H1 (cell line): ENCODE data around the gene KDF1. TPM values are rescaled to one million over a fixed set of nuclear protein-coding genes. Genes with fewer than 3 reads are reported as not detected.

Experiments used
- CHD1 ChIP-seq: IDR thresholded peaks from 2 replicates; pipeline ENCODE4 v1.6.1; 2012; ENCODE audit warnings: low read depth, low read length, improper control_type of control experiment
- EGR1 ChIP-seq: IDR thresholded peaks from 2 replicates; pipeline ENCODE4 v1.6.1; 2011; ENCODE audit warnings: low read depth, low read length, borderline replicate concordance
- EP300 ChIP-seq, 2 experiments: IDR thresholded peaks; 1 replicate in 1 of 2; 2 replicates in 1 of 2; pipeline ENCODE4 v1.6.1; 2011 to 2012; ENCODE audit warnings: low read depth in 2 of 2, low read length in 2 of 2, mild to moderate bottlenecking in 2 of 2, borderline replicate concordance in 1 of 2, inconsistent platforms in 1 of 2, moderate library complexity in 1 of 2
- KDM5A ChIP-seq: fragments of 200-600 bp; IDR thresholded peaks from 2 replicates; pipeline ENCODE4 v1.7.1; 2012; ENCODE audit warnings: mild to moderate bottlenecking, low read length, inconsistent platforms, mixed read lengths
- NRF1 ChIP-seq: IDR thresholded peaks from 2 replicates; pipeline ENCODE4 v1.6.1; 2011; ENCODE audit warnings: mild to moderate bottlenecking, low read depth, low read length, improper control_type of control experiment
- POU5F1 ChIP-seq: IDR thresholded peaks from 2 replicates; pipeline ENCODE4 v1.6.1; 2011; ENCODE audit warnings: low read depth, mild to moderate bottlenecking, low read length, moderate library complexity
- SUZ12 ChIP-seq: fragments of 200-600 bp; sonication (generic); IDR thresholded peaks from 2 replicates; pipeline ENCODE4 v1.6.1; 2012; ENCODE audit warnings: mild to moderate bottlenecking, inconsistent platforms, low read length, moderate library complexity, mixed read lengths
- polyA plus RNA-seq, 7 experiments: library from polyadenylated mRNA; depleted of rRNA in 3 of 7; stranded (reverse) in 5 of 7; unstranded in 2 of 7; fragments of >200 nt in 5 of 7; fragments of 200-250 nt in 2 of 7; gene quantifications; 1 replicate in 5 of 7; 2 replicates in 1 of 7; 4 replicates in 1 of 7; pipeline versions ENCODE4 v1.2.1 to v1.2.3, GENCODE V29; 2011 to 2013; ENCODE audit warnings: missing spikeins in 2 of 7, mixed read lengths in 2 of 7
- total RNA-seq: library from RNA; stranded (reverse); fragmentation: NEBNext Ultra II Directional; extraction: Animal tissue kit (Norgen Biotek cat#: 25700); gene quantifications from 2 replicates; pipeline ENCODE4 v1.2.1, GENCODE V29; 2021
- TF ChIP-seq, protein P1 (sequence below): fragments of 300-600 bp; sonication (generic); IDR thresholded peaks from 2 replicates; pipeline ENCODE4 v1.7.1; 2012; ENCODE audit warnings: low read length, moderate library complexity, mild to moderate bottlenecking, inconsistent platforms; ENCODE audit not compliant: insufficient replicate concordance
- TF ChIP-seq, protein P2 (sequence below): IDR thresholded peaks from 2 replicates; pipeline ENCODE4 v1.6.1; 2012; ENCODE audit warnings: low read length, inconsistent platforms

KDF1 gene
- total and polyA plus RNA-seq, 2 of the 8 experiments (the other 6 are each of a cell fraction or from before 2014, with no cell fraction given) = 16.9 to 37.5 TPM

GRCh38 chr1:26941311-26941710 is 19.0 kb downstream of the KDF1 start (continued):
- TF ChIP-seq, protein P1, sequence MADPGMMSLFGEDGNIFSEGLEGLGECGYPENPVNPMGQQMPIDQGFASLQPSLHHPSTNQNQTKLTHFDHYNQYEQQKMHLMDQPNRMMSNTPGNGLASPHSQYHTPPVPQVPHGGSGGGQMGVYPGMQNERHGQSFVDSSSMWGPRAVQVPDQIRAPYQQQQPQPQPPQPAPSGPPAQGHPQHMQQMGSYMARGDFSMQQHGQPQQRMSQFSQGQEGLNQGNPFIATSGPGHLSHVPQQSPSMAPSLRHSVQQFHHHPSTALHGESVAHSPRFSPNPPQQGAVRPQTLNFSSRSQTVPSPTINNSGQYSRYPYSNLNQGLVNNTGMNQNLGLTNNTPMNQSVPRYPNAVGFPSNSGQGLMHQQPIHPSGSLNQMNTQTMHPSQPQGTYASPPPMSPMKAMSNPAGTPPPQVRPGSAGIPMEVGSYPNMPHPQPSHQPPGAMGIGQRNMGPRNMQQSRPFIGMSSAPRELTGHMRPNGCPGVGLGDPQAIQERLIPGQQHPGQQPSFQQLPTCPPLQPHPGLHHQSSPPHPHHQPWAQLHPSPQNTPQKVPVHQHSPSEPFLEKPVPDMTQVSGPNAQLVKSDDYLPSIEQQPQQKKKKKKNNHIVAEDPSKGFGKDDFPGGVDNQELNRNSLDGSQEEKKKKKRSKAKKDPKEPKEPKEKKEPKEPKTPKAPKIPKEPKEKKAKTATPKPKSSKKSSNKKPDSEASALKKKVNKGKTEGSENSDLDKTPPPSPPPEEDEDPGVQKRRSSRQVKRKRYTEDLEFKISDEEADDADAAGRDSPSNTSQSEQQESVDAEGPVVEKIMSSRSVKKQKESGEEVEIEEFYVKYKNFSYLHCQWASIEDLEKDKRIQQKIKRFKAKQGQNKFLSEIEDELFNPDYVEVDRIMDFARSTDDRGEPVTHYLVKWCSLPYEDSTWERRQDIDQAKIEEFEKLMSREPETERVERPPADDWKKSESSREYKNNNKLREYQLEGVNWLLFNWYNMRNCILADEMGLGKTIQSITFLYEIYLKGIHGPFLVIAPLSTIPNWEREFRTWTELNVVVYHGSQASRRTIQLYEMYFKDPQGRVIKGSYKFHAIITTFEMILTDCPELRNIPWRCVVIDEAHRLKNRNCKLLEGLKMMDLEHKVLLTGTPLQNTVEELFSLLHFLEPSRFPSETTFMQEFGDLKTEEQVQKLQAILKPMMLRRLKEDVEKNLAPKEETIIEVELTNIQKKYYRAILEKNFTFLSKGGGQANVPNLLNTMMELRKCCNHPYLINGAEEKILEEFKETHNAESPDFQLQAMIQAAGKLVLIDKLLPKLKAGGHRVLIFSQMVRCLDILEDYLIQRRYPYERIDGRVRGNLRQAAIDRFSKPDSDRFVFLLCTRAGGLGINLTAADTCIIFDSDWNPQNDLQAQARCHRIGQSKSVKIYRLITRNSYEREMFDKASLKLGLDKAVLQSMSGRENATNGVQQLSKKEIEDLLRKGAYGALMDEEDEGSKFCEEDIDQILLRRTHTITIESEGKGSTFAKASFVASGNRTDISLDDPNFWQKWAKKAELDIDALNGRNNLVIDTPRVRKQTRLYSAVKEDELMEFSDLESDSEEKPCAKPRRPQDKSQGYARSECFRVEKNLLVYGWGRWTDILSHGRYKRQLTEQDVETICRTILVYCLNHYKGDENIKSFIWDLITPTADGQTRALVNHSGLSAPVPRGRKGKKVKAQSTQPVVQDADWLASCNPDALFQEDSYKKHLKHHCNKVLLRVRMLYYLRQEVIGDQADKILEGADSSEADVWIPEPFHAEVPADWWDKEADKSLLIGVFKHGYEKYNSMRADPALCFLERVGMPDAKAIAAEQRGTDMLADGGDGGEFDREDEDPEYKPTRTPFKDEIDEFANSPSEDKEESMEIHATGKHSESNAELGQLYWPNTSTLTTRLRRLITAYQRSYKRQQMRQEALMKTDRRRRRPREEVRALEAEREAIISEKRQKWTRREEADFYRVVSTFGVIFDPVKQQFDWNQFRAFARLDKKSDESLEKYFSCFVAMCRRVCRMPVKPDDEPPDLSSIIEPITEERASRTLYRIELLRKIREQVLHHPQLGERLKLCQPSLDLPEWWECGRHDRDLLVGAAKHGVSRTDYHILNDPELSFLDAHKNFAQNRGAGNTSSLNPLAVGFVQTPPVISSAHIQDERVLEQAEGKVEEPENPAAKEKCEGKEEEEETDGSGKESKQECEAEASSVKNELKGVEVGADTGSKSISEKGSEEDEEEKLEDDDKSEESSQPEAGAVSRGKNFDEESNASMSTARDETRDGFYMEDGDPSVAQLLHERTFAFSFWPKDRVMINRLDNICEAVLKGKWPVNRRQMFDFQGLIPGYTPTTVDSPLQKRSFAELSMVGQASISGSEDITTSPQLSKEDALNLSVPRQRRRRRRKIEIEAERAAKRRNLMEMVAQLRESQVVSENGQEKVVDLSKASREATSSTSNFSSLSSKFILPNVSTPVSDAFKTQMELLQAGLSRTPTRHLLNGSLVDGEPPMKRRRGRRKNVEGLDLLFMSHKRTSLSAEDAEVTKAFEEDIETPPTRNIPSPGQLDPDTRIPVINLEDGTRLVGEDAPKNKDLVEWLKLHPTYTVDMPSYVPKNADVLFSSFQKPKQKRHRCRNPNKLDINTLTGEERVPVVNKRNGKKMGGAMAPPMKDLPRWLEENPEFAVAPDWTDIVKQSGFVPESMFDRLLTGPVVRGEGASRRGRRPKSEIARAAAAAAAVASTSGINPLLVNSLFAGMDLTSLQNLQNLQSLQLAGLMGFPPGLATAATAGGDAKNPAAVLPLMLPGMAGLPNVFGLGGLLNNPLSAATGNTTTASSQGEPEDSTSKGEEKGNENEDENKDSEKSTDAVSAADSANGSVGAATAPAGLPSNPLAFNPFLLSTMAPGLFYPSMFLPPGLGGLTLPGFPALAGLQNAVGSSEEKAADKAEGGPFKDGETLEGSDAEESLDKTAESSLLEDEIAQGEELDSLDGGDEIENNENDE = no peak
- TF ChIP-seq EP300 (IDR thresholded peaks at IDR 0.05; ENCODE audit: borderline replicate concordance in 1 of 2, low read depth in 2 of 2, low read length in 2 of 2) (no peak), EGR1 (no peak), NRF1 (no peak), CHD1 (no peak), POU5F1 (no peak), KDM5A (no peak), SUZ12 (no peak)
- TF ChIP-seq, protein P2, sequence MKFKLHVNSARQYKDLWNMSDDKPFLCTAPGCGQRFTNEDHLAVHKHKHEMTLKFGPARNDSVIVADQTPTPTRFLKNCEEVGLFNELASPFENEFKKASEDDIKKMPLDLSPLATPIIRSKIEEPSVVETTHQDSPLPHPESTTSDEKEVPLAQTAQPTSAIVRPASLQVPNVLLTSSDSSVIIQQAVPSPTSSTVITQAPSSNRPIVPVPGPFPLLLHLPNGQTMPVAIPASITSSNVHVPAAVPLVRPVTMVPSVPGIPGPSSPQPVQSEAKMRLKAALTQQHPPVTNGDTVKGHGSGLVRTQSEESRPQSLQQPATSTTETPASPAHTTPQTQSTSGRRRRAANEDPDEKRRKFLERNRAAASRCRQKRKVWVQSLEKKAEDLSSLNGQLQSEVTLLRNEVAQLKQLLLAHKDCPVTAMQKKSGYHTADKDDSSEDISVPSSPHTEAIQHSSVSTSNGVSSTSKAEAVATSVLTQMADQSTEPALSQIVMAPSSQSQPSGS = no peak
